ENCODE results near the gene VSIG10.

The VSIG10 gene

DNA sequence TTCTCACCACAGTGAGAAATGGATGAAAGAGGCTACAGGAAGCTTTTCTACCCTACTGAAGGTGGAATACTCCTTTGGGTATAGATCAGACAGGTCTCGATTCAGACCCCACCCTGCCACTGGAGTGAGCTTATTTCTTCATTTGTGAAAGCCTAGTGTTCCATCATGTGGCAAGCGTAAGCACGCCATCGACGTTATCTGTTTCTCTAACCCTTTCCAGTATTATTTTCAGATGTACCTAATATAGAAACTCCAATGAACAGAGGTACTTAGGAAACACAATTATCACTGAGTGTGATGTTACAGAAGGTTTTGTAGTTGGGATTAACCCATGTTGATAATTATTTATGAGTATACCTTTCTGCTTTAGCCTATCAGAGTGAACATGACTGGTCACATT lies 44.5 kb upstream of the VSIG10 start:
- Histone ChIP-seq H2AFZ (ENCODE audit: low read depth, low read length, severe bottlenecking) (no peak overlapping the region), H3K36me3 (ENCODE audit: low read length) (peaks cover 2% of the 10 kb centered on the region; the same call in 1 of the 2 replicates)

DNA sequence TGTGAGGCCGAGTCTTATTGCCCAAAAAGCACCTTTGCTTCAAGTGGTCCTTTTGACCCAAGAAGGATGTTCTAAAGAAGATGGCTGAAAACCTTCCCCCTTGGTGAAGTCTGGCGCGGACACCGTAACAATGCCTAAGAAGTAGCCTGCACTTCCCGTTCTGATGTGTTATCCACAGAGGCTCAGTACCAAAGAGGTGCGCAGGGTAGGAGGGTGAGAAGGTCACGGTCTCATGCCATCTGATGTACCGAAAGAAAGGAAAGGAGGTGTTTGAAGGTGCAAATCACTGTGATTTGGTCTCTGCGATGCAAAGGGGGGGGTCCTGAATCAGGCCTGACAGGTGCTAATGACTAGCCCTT lies 42.0 kb upstream of the VSIG10 start:
- no peaks in the 10 kb centered on the region for H4K20me1 ChIP-seq (ENCODE audit: low read depth, low read length)
- H3K79me2 ChIP-seq (ENCODE audit: insufficient read depth, low read length) = no peaks in the 10 kb centered on the region
- H3K27ac ChIP-seq (ENCODE audit: low read depth, low read length) = no peak overlapping the region
- H2AFZ ChIP-seq (ENCODE audit: low read depth, low read length, severe bottlenecking) = no peak overlapping the region
- TF ChIP-seq, protein P1, sequence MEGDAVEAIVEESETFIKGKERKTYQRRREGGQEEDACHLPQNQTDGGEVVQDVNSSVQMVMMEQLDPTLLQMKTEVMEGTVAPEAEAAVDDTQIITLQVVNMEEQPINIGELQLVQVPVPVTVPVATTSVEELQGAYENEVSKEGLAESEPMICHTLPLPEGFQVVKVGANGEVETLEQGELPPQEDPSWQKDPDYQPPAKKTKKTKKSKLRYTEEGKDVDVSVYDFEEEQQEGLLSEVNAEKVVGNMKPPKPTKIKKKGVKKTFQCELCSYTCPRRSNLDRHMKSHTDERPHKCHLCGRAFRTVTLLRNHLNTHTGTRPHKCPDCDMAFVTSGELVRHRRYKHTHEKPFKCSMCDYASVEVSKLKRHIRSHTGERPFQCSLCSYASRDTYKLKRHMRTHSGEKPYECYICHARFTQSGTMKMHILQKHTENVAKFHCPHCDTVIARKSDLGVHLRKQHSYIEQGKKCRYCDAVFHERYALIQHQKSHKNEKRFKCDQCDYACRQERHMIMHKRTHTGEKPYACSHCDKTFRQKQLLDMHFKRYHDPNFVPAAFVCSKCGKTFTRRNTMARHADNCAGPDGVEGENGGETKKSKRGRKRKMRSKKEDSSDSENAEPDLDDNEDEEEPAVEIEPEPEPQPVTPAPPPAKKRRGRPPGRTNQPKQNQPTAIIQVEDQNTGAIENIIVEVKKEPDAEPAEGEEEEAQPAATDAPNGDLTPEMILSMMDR (IDR thresholded peaks at IDR 0.05; ENCODE audit: insufficient read depth, low read length, poor library complexity, severe bottlenecking) = no peak
- no peak for TF ChIP-seq EZH2phosphoT487 (conservative IDR thresholded peaks at IDR 0.05; ENCODE audit: low read length)
- no peaks in the 10 kb centered on the region for H3K9me3 ChIP-seq (ENCODE audit: insufficient read depth, low read length)
- H3K9ac ChIP-seq (ENCODE audit: low read length) = no peak overlapping the region
- H3K9me2 ChIP-seq (replicated peaks; ENCODE audit: insufficient read depth, low read length) = no peaks in the 10 kb centered on the region
- H3K4me3 ChIP-seq (ENCODE audit: insufficient read depth, low read length, poor library complexity, severe bottlenecking) = no peak overlapping the region
- H3K36me3 ChIP-seq (ENCODE audit: low read length) = peaks cover 2% of the 10 kb centered on the region; the same call in 1 of the 2 replicates
- no peak overlapping the region for H3K4me2 ChIP-seq (ENCODE audit: low read depth, low read length, poor library complexity, severe bottlenecking)
- no peaks in the 10 kb centered on the region for H3K27me3 ChIP-seq (ENCODE audit: low read length)
- 0 out of 2 replicates have a peak, but pooled peaks cover 4% of the 10 kb centered on the region for H3F3A ChIP-seq (ENCODE audit: insufficient read depth)

More for the DNA sequence above, 44.5 kb upstream of the VSIG10 start:
- H3K9me3 ChIP-seq (ENCODE audit: insufficient read depth, low read length) = no peaks in the 10 kb centered on the region
- H3K4me2 ChIP-seq (ENCODE audit: low read depth, low read length, poor library complexity, severe bottlenecking) = no peak overlapping the region
- TF ChIP-seq, protein P1 (IDR thresholded peaks at IDR 0.05; ENCODE audit: insufficient read depth, low read length, poor library complexity, severe bottlenecking) = no peak
- TF ChIP-seq EZH2phosphoT487 (conservative IDR thresholded peaks at IDR 0.05; ENCODE audit: low read length) = no peak
- no peaks in the 10 kb centered on the region for H3K27me3 ChIP-seq (ENCODE audit: low read length)
- H3K27ac ChIP-seq (ENCODE audit: low read depth, low read length) = no peak overlapping the region
- H4K20me1 ChIP-seq (ENCODE audit: low read depth, low read length) = no peaks in the 10 kb centered on the region
- no peaks in the 10 kb centered on the region for H3K9me2 ChIP-seq (replicated peaks; ENCODE audit: insufficient read depth, low read length)
- H3K4me3 ChIP-seq (ENCODE audit: insufficient read depth, low read length, poor library complexity, severe bottlenecking) = no peak overlapping the region
- H3K9ac ChIP-seq (ENCODE audit: low read length) = no peak overlapping the region
- H3K79me2 ChIP-seq (ENCODE audit: insufficient read depth, low read length) = no peaks in the 10 kb centered on the region
- 0 out of 2 replicates have a peak, but pooled peaks cover 4% of the 10 kb centered on the region for H3F3A ChIP-seq (ENCODE audit: insufficient read depth)

DNA sequence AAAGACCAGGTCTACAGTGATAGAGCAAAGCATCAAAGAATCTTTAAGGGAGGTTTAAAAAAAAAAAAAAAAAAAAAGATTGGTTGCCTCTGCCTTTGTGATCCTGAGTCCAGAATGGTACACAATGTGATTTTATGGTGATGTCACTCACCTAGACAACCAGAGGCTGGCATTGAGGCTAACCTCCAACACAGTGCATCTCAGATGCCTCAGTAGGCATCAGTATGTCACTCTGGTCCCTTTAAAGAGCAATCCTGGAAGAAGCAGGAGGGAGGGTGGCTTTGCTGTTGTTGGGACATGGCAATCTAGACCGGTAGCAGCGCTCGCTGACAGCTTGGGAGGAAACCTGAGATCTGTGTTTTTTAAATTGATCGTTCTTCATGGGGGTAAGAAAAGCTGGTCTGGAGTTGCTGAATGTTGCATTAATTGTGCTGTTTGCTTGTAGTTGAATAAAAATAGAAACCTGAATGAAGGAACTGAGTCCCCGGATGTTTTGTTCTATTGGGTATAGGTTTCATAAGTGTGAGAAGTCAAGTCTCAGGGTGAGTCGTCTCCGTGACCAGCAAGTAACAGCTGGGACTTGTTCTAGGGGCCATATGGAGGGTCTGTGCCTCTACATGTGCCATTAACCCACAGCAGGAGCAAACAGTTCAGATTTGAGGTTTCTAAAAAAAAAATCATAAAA lies 41.4 kb upstream of the VSIG10 start:
- Histone ChIP-seq H3K79me2 (ENCODE audit: insufficient read depth, low read length) (no peaks in the 10 kb centered on the region), H3K9me3 (ENCODE audit: insufficient read depth, low read length) (no peaks in the 10 kb centered on the region), H3K27ac (ENCODE audit: low read depth, low read length) (no peak overlapping the region), H3F3A (ENCODE audit: insufficient read depth) (0 out of 2 replicates have a peak, but pooled peaks cover 4% of the 10 kb centered on the region), H2AFZ (ENCODE audit: low read depth, low read length, severe bottlenecking) (no peak overlapping the region), H4K20me1 (ENCODE audit: low read depth, low read length) (no peaks in the 10 kb centered on the region), H3K4me2 (ENCODE audit: low read depth, low read length, poor library complexity, severe bottlenecking) (no peak overlapping the region), H3K36me3 (ENCODE audit: low read length) (peaks cover 2% of the 10 kb centered on the region; the same call in 1 of the 2 replicates), H3K27me3 (ENCODE audit: low read length) (no peaks in the 10 kb centered on the region), H3K9ac (ENCODE audit: low read length) (no peak overlapping the region), H3K4me3 (ENCODE audit: insufficient read depth, low read length, poor library complexity, severe bottlenecking) (no peak overlapping the region), H3K9me2 (replicated peaks; ENCODE audit: insufficient read depth, low read length) (no peaks in the 10 kb centered on the region)
- TF ChIP-seq, protein P1 (IDR thresholded peaks at IDR 0.05; ENCODE audit: insufficient read depth, low read length, poor library complexity, severe bottlenecking) = no peak
- no peak for TF ChIP-seq EZH2phosphoT487 (conservative IDR thresholded peaks at IDR 0.05; ENCODE audit: low read length)
